Suprapubic skin (tissue), 4 donors: ENCODE results near the gene SMPD3. TPM values are rescaled to one million over a fixed set of nuclear protein-coding genes. Genes with fewer than 3 reads are reported as not detected.

ENCODE experiments used
- DNase-seq, 2 donors: peaks; one replicate each; pipeline ENCODE4 v3.0.0-alpha.2; 2019; ENCODE audit warnings: low spot score in 2 of 2
- H3K27ac ChIP-seq: fragments of 200-600 bp; sonication (generic); one replicate; pipeline ENCODE4 v1.5.1; 2019
- H3K27me3 ChIP-seq: fragments of 200-600 bp; sonication (generic); one replicate; pipeline ENCODE4 v1.5.1; 2019
- H3K36me3 ChIP-seq: fragments of 200-600 bp; sonication (generic); one replicate; pipeline ENCODE4 v1.5.1; 2019
- H3K4me1 ChIP-seq: fragments of 200-600 bp; sonication (generic); one replicate; pipeline ENCODE4 v1.5.1; 2019
- H3K4me3 ChIP-seq: fragments of 200-600 bp; sonication (generic); one replicate; pipeline ENCODE4 v1.5.1; 2019; ENCODE audit warnings: mild to moderate bottlenecking
- H3K9me3 ChIP-seq: fragments of 200-600 bp; sonication (generic); one replicate; pipeline ENCODE4 v1.5.1; 2019
- CTCF ChIP-seq, 2 donors: fragments of 200-600 bp in 1 of 2; fragments of 450-650 bp in 1 of 2; sonication (generic) in 1 of 2; IDR thresholded peaks; one replicate each; pipeline ENCODE4 v1.5.1; 2016 to 2019; ENCODE audit warnings: antibody characterized with exemption in 2 of 2, mild to moderate bottlenecking in 1 of 2, moderate library complexity in 1 of 2
- EP300 ChIP-seq: sonication (generic); formaldehyde crosslinking; IDR thresholded peaks from one replicate; pipeline ENCODE4 v1.6.1; 2017; ENCODE audit warnings: antibody characterized with exemption
- POLR2A ChIP-seq, 2 donors: fragments of 450-650 bp; IDR thresholded peaks; one replicate each; pipeline ENCODE4 v1.6.1; 2017; ENCODE audit warnings: antibody characterized with exemption in 2 of 2, mild to moderate bottlenecking in 2 of 2, moderate library complexity in 2 of 2
- POLR2AphosphoS5 ChIP-seq, 3 donors: sonication (generic); formaldehyde crosslinking; IDR thresholded peaks; one replicate each; pipeline ENCODE4 v1.6.1; 2017; ENCODE audit warnings: antibody characterized with exemption in 3 of 3
- WGBS: methylation state at CpG from one replicate; pipeline ENCODE4 v1.1.5; 2018; 5-methylcytosine and 5-hydroxymethylcytosine counted together
- total RNA-seq, 4 donors: library from RNA; depleted of rRNA; stranded (reverse); fragments of >200 nt; gene quantifications; one replicate each; pipeline ENCODE4 v1.1.0, GENCODE V29; 2016

SMPD3 gene
- total RNA-seq, 4 donors from 2014 or later = 26.2 to 64.9 (median 39.9) TPM

GRCh38 chr16:68426347-68426652, 22.0 kb downstream of the SMPD3 start:
- no peak overlapping the region for H3K4me3 ChIP-seq
- H3K27me3 ChIP-seq = no peaks in the 10 kb centered on the region
- H3K9me3 ChIP-seq = no peaks in the 10 kb centered on the region
- no peak for DNase-seq
- H3K4me1 ChIP-seq = no peaks in the 10 kb centered on the region
- no peaks in the 10 kb centered on the region for H3K36me3 ChIP-seq
- H3K27ac ChIP-seq = no peak overlapping the region
- TF ChIP-seq POLR2AphosphoS5 (IDR thresholded peaks at IDR 0.05) = no peak
- TF ChIP-seq POLR2A (IDR thresholded peaks at IDR 0.05) = no peak
- TF ChIP-seq CTCF (IDR thresholded peaks at IDR 0.05) = no peak
- TF ChIP-seq EP300 = no peak

DNA sequence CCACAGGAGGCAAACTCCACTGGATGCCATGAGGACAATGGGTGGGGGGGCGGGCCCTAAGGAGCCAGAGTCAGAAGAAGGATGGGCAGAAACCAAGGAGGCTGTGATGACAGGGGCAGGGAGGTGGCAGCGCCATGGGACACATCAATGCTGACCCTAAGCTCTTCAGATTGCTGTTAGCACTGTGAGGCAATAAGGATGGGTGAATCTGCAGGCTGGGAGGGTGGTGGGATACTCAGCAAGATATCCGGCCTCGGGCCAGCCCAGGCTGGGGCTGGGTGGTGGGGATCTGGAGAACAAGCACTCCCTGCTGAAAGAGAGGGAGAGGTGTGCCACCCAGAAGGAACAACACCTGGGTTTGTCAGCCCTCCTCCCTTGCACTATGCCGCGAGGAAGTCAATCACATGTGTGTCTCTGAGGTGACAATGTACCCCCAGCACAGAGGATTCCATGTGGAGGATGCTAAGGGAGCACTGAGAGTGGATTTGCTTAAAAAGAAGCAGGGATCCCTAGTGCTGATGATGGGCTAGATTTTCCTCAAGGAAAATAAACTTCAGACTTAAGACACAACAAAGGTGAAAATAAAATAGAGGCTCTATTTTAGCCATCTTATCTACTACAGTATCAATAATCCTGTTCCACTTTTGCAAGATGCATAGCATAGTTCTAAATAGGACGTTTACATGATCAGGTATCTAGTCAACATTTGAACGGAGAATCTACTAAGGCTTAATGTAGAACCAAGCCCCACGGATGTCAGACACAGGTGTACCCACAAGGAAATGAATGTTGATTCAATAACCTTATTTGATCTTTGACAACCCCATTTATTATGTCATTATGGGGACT, 22.6 kb downstream of the SMPD3 start:
- Histone ChIP-seq H3K27ac (no peak overlapping the region), H3K36me3 (no peaks in the 10 kb centered on the region), H3K4me3 (no peak overlapping the region), H3K4me1 (no peaks in the 10 kb centered on the region), H3K27me3 (no peaks in the 10 kb centered on the region), H3K9me3 (no peaks in the 10 kb centered on the region)
- no peak for DNase-seq
- WGBS = 66% methylated on average over 8 of the region's 9 CpGs
- TF ChIP-seq CTCF (IDR thresholded peaks at IDR 0.05) (no peak), POLR2AphosphoS5 (IDR thresholded peaks at IDR 0.05) (no peak), POLR2A (IDR thresholded peaks at IDR 0.05) (no peak), EP300 (no peak)

DNA sequence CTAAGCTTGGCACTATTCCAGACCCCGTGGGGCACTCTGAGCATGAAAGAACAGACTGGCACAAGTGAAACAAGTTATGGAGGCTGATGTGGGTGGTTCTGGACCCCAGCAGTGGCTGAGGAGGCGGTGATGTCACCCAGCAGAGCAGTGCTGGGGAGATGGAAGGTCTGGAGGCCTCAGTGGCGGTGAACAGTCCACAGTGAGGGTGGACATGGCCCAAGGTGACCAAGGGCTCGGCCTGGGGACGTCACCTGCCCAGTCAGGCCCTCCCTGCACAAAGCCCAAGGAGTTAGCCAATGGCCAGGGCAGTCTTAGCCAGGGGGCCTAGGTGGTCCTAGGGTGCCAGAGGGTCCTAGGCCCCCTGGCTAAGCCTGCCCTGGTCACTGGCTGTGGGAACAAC, 24.5 kb downstream of the SMPD3 start:
- WGBS = 63% methylated on average over 2 of the region's 5 CpGs
- H3K4me1 ChIP-seq = no peaks in the 10 kb centered on the region
- no peak overlapping the region for H3K4me3 ChIP-seq
- no peaks in the 10 kb centered on the region for H3K36me3 ChIP-seq
- H3K9me3 ChIP-seq = no peaks in the 10 kb centered on the region
- TF ChIP-seq EP300 (no peak), POLR2AphosphoS5 (IDR thresholded peaks at IDR 0.05) (no peak), POLR2A (IDR thresholded peaks at IDR 0.05) (no peak), CTCF (IDR thresholded peaks at IDR 0.05) (no peak)
- H3K27me3 ChIP-seq = no peaks in the 10 kb centered on the region
- no peak overlapping the region for H3K27ac ChIP-seq
- no peak for DNase-seq

GRCh38 chr16:68422396-68422960, 25.8 kb downstream of the SMPD3 start:
- H3K4me1 ChIP-seq = peaks cover 11% of the 10 kb centered on the region
- WGBS = 78% methylated on average over 4 of the region's 4 CpGs
- TF ChIP-seq POLR2A (IDR thresholded peaks at IDR 0.05) (no peak), CTCF (IDR thresholded peaks at IDR 0.05) (no peak), EP300 (no peak), POLR2AphosphoS5 (IDR thresholded peaks at IDR 0.05) (no peak)
- H3K27me3 ChIP-seq = no peaks in the 10 kb centered on the region
- no peaks in the 10 kb centered on the region for H3K9me3 ChIP-seq
- no peaks in the 10 kb centered on the region for H3K36me3 ChIP-seq
- H3K27ac ChIP-seq = no peak overlapping the region
- DNase-seq = no peak
- no peak overlapping the region for H3K4me3 ChIP-seq

DNA sequence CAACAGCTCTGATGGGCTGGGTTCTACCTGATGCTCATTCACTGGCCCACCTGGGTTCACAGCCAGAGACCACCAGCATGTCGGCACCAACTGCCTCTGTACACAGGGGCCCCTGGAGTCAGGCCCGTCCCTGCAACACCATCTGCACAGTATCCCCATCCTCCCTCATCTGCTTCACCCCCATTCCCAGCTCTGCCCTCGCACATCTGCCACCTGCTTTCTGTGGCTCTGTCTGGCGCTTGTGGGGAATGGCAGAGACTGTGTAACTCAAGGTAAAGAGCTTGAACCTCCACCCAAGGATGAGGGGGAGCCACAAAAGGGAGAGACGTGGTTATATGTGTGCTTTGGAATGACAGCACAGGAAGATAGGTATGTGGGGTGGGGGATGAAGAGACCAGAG, 27.2 kb downstream of the SMPD3 start:
- WGBS = 85% methylated on average over 5 of the region's 5 CpGs

More for the DNA sequence above, 27.2 kb downstream of the SMPD3 start:
- TF ChIP-seq CTCF (IDR thresholded peaks at IDR 0.05) = no peak
- no peaks in the 10 kb centered on the region for H3K36me3 ChIP-seq
- no peak for DNase-seq
- no peak overlapping the region for H3K4me3 ChIP-seq
- H3K9me3 ChIP-seq = no peaks in the 10 kb centered on the region
- no peak overlapping the region for H3K27ac ChIP-seq
- no peaks in the 10 kb centered on the region for H3K27me3 ChIP-seq
- H3K4me1 ChIP-seq = peaks cover 23% of the 10 kb centered on the region
